Aorta (tissue), 5 donors: ENCODE results near the gene ENTPD2. TPM values are rescaled to one million over a fixed set of nuclear protein-coding genes. Genes with fewer than 3 reads are reported as not detected.

Source experiments
- ATAC-seq: fragments of 200-7000 bp; cut with Tn5 transposase; one replicate; pipeline ENCODE4 v1.9.1; 2022; ENCODE audit warnings: moderate library complexity; ENCODE audit not compliant: low FRiP score
- DNase-seq, 2 donors: peaks; one replicate each; pipeline ENCODE4 v3.0.0-alpha.2; 2020
- H3K27ac ChIP-seq, 2 donors: one replicate each; pipeline ENCODE4 v1.5.1; 2013; ENCODE audit warnings: low read length in 2 of 2, mild to moderate bottlenecking in 2 of 2, moderate library complexity in 2 of 2, control low read depth in 1 of 2, inconsistent platforms in 1 of 2, low read depth in 1 of 2
- H3K27me3 ChIP-seq, 2 donors: one replicate each; pipeline ENCODE4 v1.6.1; 2013; ENCODE audit warnings: control low read depth in 1 of 2, low read length in 1 of 2, mild to moderate bottlenecking in 1 of 2, moderate library complexity in 1 of 2; ENCODE audit not compliant: insufficient read depth in 2 of 2, control insufficient read depth in 1 of 2
- H3K36me3 ChIP-seq, 2 donors: one replicate each; pipeline ENCODE4 v1.6.1; 2013; ENCODE audit warnings: control low read depth in 1 of 2, low read length in 1 of 2, mild to moderate bottlenecking in 1 of 2; ENCODE audit not compliant: insufficient read depth in 2 of 2, control insufficient read depth in 1 of 2
- H3K4me1 ChIP-seq, 2 donors: one replicate each; pipeline ENCODE4 v1.6.1; 2013; ENCODE audit warnings: low read length in 2 of 2, control low read depth in 1 of 2, mild to moderate bottlenecking in 1 of 2, moderate library complexity in 1 of 2; ENCODE audit not compliant: insufficient read depth in 2 of 2, control insufficient read depth in 1 of 2
- H3K4me3 ChIP-seq, 2 donors: one replicate each; pipeline ENCODE4 v1.5.1; 2013; ENCODE audit warnings: low read length in 2 of 2, control low read depth in 1 of 2, mild to moderate bottlenecking in 1 of 2
- H3K9me3 ChIP-seq: one replicate; pipeline ENCODE4 v1.6.1; 2013; ENCODE audit warnings: mild to moderate bottlenecking, low read length; ENCODE audit not compliant: control insufficient read depth
- WGBS, 2 donors: extraction: QIAGEN DNeasy Blood & Tissue Kit; methylation state at CpG; one replicate each; pipeline ENCODE4 v1.1.7; 2013; 5-methylcytosine and 5-hydroxymethylcytosine counted together
- intact Hi-C, 2 donors: fragments of 100-400 bp; cut with DNase I; formaldehyde crosslinking; loops; one replicate each; pipeline versions ENCODE4 v1.14.2 to v1.15.0; 2022
- polyA plus RNA-seq, 2 donors: library from polyadenylated mRNA; stranded (reverse); fragments of 200-250 nt; gene quantifications; one replicate each; pipeline ENCODE4 v1.2.3, GENCODE V29; 2013
- total RNA-seq, 2 donors: library from RNA; stranded (reverse); fragmentation: NEBNext Ultra II Directional; extraction: Animal tissue kit (Norgen Biotek cat#: 25700); gene quantifications; one replicate each; pipeline ENCODE4 v1.2.1, GENCODE V29; 2021
- donor health status: healthy with polysubstance abuse.
- donor health status: Bipolar disorder and iron deficiency.
- donor health status: DM: no; HTN: no; CAD: no.
- donor health status: DM: no; HTN: no; CAD: no.
- donor health status: DM: yes; HTN: yes; CAD: no.

Gene ENTPD2
- total and polyA plus RNA-seq, 4 donors: 0.16 to 1.7 TPM; not detected in 2

DNA sequence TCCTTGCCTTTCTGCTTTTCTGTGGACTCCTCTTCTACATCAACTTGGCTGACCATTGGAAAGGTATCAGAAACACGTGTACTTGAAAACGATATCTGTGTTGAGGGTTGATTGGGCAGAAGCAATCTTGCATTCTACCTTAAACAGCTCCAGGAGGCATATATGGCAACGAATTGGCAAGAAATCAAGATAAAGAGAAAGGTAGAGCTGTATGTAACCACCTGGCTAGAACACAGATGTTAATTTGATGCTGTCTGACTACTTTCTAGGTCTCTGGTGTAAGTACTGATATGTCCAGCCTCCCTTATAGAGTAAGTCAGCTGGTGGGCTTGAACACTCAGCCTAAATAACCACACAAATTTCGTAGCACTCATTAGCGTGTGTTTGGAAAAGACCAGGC lies 34.3 kb upstream of the ENTPD2 start:
- intact Hi-C loops: no loop called here

DNA sequence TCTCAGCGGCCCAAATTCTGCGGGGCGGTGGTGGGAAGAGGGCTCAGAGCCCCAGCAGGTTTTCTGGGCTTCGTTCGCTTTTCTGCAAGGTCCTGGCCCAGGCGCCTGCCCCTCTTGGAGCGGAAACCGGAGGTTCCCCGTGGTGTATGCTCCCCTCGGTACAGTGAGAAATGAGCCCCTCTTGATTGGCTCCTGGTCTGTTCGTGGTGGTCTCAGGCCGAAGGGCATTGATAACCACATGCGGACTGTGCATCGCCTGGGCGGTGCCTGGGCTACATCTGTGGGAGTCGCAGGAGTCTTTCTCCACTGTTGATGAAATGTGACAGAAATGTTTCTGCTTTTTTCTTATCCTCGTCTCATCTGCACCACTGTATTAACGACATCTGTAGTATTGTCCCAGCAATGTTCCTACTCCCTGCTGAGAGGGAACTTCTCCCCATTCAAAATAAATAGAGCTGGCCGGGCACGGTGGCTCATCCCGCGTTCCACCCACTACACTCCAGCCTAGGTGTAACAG lies 33.6 kb upstream of the ENTPD2 start:
- H3K9me3 ChIP-seq: no peaks in the 10 kb centered on the region
- H3K4me3 ChIP-seq: peak overlapping the region; percentile 45 to 50
- H3K4me1 ChIP-seq: no peaks in the 10 kb centered on the region
- H3K27ac ChIP-seq: peak overlapping the region in 1 of 2 donors; percentile 58
- H3K27me3 ChIP-seq: no peaks in the 10 kb centered on the region
- H3K36me3 ChIP-seq: no peaks in the 10 kb centered on the region
- DNase-seq (no peak), ATAC-seq (no peak)
- intact Hi-C loops: no loop called here
- WGBS, 2 donors: 10% methylated on average over 22 of the region's 22 CpGs

More for the DNA sequence above, 34.3 kb upstream of the ENTPD2 start:
- Histone ChIP-seq H3K27me3 (no peaks in the 10 kb centered on the region), H3K4me3 (no peak overlapping the region), H3K27ac (no peak overlapping the region), H3K4me1 (no peaks in the 10 kb centered on the region), H3K36me3 (no peaks in the 10 kb centered on the region), H3K9me3 (no peaks in the 10 kb centered on the region)
- ATAC-seq (no peak), DNase-seq (no peak)
- 79 to 80% methylated on average over 5 of the region's 5 CpGs for whole genome bisulfite sequencing, 2 donors

DNA sequence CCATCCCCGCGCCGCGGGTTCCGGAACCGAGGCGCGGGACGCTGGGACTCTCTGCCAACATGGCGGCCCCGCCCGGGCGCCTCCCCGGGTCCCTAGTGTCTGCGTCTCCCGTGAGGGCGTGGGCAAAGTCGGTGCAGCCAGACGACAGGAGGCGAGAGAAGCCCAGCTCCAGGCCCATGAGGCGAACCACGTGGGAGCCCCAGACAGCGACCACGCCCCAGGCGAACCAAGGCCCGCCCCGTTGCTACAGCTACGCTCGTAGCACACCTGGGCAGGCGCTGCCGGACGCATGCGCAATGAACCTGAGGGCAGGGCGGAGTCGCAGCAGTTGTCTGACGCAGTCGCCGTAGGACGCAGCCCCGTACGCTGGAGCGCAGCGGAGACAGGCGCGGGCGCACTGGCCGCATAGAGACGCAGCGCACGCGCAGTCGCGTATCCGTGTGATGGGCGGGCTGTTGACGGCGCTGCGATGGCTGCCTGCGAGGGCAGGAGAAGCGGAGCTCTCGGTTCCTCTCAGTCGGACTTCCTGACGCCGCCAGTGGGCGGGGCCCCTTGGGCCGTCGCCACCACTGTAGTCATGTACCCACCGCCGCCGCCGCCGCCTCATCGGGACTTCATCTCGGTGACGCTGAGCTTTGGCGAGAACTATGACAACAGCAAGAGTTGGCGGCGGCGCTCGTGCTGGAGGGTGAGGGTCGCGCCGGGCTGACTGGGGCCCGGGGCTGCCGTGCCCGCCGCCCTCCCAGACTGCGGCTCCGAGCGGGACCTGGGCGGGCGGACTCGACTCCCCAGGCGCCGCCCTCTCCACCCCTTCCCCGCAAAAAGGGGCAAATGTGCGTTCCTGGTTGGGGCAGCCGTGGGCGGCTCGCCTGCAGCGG lies 32.9 kb upstream of the ENTPD2 start, which contains the start of gene MAN1B1:
MAN1B1 (plus strand) TSS at position 455 of the 878 bp plus-strand sequence; CDS start at position 470, 15 bp downstream.
- no peaks in the 10 kb centered on the region for H3K36me3 ChIP-seq
- peak; percentile 99 for DNase-seq
- ATAC-seq: peak; percentile 96
- WGBS, 2 donors: 0% methylated on average over 90 to 101 of the region's 101 CpGs
- H3K9me3 ChIP-seq: no peaks in the 10 kb centered on the region
- H3K4me3 ChIP-seq: peak within 1 kb of the TSS; percentile 51 to 55
- peak within 1 kb of the TSS; percentile 14 to 80 for H3K27ac ChIP-seq
- intact Hi-C loops: no loop called here
- no peaks in the 10 kb centered on the region for H3K4me1 ChIP-seq
- H3K27me3 ChIP-seq: no peaks in the 10 kb centered on the region

DNA sequence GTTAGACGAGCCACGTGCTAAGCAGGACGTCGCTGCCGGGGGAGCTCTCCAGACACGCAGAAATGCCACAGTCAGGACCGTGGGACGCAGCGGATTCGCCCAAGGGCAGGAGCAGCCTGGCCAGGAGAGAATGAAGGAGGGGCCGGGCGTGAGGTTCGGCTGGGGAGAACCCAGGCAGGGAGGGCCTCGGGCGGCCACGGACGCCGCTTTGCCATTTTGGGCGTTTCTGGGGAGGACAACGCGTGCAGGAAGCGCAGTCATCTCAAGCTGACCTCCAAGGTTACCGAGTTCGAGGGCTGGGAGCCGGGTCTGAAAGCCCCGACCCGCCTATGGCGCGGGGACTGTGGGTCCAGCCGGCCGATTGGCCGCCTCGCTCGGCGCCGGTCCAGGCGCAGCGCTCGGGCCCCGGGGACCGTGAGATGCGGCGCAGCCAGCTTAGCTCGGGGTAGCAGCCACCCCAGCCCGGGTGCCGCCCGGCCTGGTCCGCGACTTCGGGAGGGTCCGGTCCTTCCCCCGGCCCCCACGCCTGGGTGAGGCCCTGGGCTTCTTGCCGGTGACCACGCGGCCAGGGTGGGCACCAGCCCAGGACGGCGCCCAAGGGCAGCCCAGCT lies 32.2 kb upstream of the ENTPD2 start:
- 1% methylated on average over 52 to 58 of the region's 58 CpGs for WGBS, 2 donors
- no peaks in the 10 kb centered on the region for H3K36me3 ChIP-seq
- intact Hi-C loops: no loop called here

DNA sequence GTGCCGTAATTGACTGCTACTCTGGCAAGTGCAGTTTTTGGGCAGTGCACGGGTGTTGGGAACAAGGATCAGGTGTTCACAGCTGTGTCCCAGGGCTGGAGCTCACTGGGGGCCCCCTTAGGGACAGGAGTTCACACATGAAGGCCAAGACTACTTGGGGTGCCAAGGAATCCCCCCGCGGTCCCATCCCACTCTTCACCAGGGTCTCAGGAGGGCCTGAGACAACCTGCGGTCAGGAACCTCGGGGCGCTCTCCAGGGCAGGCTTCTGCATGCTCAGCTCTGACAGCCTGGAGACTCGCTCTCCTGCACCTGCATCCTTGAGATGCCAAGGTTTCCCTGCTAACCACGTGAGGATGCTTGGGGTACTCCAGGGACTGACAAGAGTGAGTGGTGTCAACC lies 30.7 kb upstream of the ENTPD2 start:
- WGBS, 2 donors: 70 to 76% methylated on average over 9 of the region's 9 CpGs
- H3K4me1 ChIP-seq: no peaks in the 10 kb centered on the region
- H3K27ac ChIP-seq: no peak overlapping the region
- H3K4me3 ChIP-seq: no peak overlapping the region
- ATAC-seq: no peak
- no peak for DNase-seq
- H3K36me3 ChIP-seq: no peaks in the 10 kb centered on the region
- H3K27me3 ChIP-seq: no peaks in the 10 kb centered on the region
- intact Hi-C loops: no loop called here
- no peaks in the 10 kb centered on the region for H3K9me3 ChIP-seq

More for the DNA sequence above, 32.2 kb upstream of the ENTPD2 start:
- H3K27me3 ChIP-seq: no peaks in the 10 kb centered on the region
- peak overlapping the region; percentile 51 to 55 for H3K4me3 ChIP-seq
- H3K4me1 ChIP-seq: no peaks in the 10 kb centered on the region
- peak overlapping the region; percentile 14 to 80 for H3K27ac ChIP-seq
- DNase-seq (peak; percentile 72 to 88), ATAC-seq (peak; percentile 6)
- no peaks in the 10 kb centered on the region for H3K9me3 ChIP-seq

DNA sequence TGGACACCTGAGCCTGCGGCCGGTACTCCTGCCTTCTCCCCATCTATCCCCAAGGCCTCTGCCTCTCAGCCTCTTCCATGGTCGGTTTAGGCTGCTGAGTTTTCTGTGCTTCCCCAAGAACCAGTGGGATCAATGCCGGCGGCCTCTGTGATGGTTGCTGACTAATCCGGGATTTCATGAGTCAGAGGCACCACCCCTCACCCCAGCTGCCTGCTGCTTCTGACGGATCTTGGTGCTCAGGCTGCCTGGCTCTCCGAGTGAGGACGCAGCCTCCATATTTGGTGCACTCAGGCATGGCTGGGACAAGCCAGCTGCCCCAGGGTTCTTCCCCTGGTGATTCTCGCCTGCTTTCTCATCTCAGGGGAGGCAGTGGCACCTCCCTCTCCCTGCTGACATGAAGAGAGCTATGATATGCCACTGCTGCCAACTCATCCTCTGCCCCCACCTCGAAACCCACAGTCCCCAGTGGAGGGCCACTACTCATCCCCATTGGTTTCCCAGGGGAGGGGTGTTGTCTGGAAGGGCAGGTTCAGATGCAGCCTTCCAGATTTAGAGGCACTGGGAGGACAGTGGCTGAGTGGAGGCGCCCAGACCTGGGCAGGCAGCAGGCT lies 29.6 kb upstream of the ENTPD2 start:
- intact Hi-C loops: no loop called here
- Histone ChIP-seq H3K27ac (no peak overlapping the region), H3K9me3 (no peaks in the 10 kb centered on the region), H3K27me3 (no peaks in the 10 kb centered on the region), H3K4me3 (no peak overlapping the region), H3K36me3 (no peaks in the 10 kb centered on the region), H3K4me1 (no peaks in the 10 kb centered on the region)
- DNase-seq (peak; percentile 83 to 89), ATAC-seq (no peak)
- 68 to 71% methylated on average over 12 of the region's 12 CpGs for WGBS, 2 donors

DNA sequence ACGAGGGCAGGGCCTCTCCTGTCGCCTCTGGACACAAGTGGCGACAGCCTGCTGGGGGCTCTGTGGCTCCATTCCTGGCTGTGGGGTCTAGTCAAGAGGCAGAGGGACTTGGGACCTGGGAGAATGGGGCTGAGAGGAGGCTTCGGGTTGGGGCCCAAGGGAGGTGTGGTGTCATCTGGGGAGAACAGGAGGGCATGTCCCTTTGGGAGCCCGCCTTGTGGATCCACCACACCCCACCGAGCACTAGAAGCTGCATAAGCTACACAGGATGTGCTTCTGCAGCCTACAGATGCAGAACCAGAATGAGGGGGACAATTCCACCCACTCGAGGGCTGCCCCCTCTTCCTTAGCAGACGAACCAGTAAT lies 29.0 kb upstream of the ENTPD2 start:
- intact Hi-C loops: no loop called here
- H3K36me3 ChIP-seq: no peaks in the 10 kb centered on the region
- H3K9me3 ChIP-seq: no peaks in the 10 kb centered on the region
- H3K4me1 ChIP-seq: no peaks in the 10 kb centered on the region
- ATAC-seq (no peak), DNase-seq (no peak)
- no peaks in the 10 kb centered on the region for H3K27me3 ChIP-seq
- 91 to 97% methylated on average over 7 to 8 of the region's 8 CpGs for WGBS, 2 donors
- H3K4me3 ChIP-seq: no peak overlapping the region
- H3K27ac ChIP-seq: no peak overlapping the region

DNA sequence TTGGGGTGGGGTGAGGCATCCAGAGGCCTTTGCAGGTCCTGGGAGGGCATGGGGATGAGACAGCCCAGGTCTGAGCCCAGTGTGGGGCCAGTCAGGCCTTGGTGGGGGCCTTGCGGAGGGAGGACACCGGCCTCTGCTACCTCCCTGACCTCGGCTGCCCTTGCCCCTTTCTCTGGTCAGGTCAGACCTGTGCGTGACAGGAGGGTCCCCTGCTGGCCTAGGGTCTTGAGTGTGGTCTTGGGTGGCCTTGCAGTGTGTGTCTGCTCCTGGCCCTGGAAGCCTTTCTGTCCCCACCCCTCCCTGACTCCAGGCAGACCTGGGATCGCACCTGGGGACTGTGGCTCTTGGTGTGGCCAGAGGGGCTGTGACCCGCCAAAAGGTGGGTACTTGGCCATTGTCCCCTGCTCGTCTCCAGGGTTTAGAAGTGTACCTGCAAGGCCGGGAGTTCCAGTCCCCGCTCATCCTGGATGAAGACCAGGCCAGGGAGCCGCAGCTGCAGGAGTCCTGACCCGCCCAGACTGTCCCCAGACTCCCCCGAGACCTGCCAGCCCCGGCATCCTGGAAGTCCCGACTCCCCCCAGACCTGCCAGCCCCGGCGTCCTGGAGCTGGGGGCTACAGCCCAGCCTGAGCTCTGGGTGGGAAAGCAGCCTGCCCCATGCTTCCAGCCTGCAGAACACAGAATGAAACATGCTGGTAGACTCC lies 28.5 kb upstream of the ENTPD2 start:
- WGBS, 2 donors: 92% methylated on average over 16 of the region's 16 CpGs
- Histone ChIP-seq H3K27ac (no peak overlapping the region), H3K4me3 (no peak overlapping the region), H3K27me3 (no peaks in the 10 kb centered on the region), H3K4me1 (no peaks in the 10 kb centered on the region), H3K9me3 (no peaks in the 10 kb centered on the region), H3K36me3 (no peaks in the 10 kb centered on the region)
- ATAC-seq: no peak
- DNase-seq: peak in 1 of 2 donors; percentile 69
- intact Hi-C loops: no loop called here
